8988T (cell line): Measurements from ENCODE around the gene MMP25.
"Not testable (repeated sequence)": the region's sequence is repeated elsewhere in the genome, so short reads cannot be mapped to it uniquely, and the experiment has no call there.

Source experiments
- DNase-seq: peaks from one replicate; pipeline ENCODE4 v3.0.0; 2011

The MMP25 gene

GRCh38 chr16:3056336-3057180, 10.2 kb downstream of the MMP25 start:
- no peak for DNase-seq

- DNase-seq, result no peak
Observed at GRCh38 chr16:3057181-3058138, 11.1 kb downstream of the MMP25 start.

- DNase-seq, result no peak
Observed at GRCh38 chr16:3058139-3059030, 12.0 kb downstream of the MMP25 start.

- DNase-seq, result peak; percentile 76
Observed at GRCh38 chr16:3059041-3059722, 12.8 kb downstream of the MMP25 start.

GRCh38 chr16:3059723-3060242, 13.4 kb downstream of the MMP25 start:
- DNase-seq, result no peak

- DNase-seq, result no peak
Observed at GRCh38 chr16:3060339-3061127, 14.2 kb downstream of the MMP25 start.

GRCh38 chr16:3062553-3062952, 16.2 kb downstream of the MMP25 start:
- DNase-seq, result no peak

- no peak for DNase-seq
Observed at GRCh38 chr16:3063625-3064386, 17.4 kb downstream of the MMP25 start.

GRCh38 chr16:3065069-3065741, 18.8 kb downstream of the MMP25 start, which contains the start of gene IL32:
Gene IL32, plus strand, starts transcription at chr16:3065640. Its CDS starts 172 bp downstream, at chr16:3065812.
- peak; percentile 80 for DNase-seq

- DNase-seq, result no peak
Observed at GRCh38 chr16:3065742-3066439, 19.5 kb downstream of the MMP25 start.

- no peak for DNase-seq
Observed at GRCh38 chr16:3066440-3066748, 20.0 kb downstream of the MMP25 start.

GRCh38 chr16:3068487-3068886, 22.1 kb downstream of the MMP25 start:
- DNase-seq, result no peak

GRCh38 chr16:3069146-3069545, 22.8 kb downstream of the MMP25 start:
- DNase-seq, result not testable (repeated sequence)

- DNase-seq, result no peak
Observed at GRCh38 chr16:3070608-3071111, 24.3 kb downstream of the MMP25 start.

- no peak for DNase-seq
Observed at GRCh38 chr16:3071655-3072054, 25.3 kb downstream of the MMP25 start.

GRCh38 chr16:3072148-3072547, 25.8 kb downstream of the MMP25 start:
- DNase-seq, result not testable (repeated sequence)

- DNase-seq, result not testable (repeated sequence)
Observed at GRCh38 chr16:3072576-3073263, 26.4 kb downstream of the MMP25 start.

- DNase-seq, result no peak
Observed at GRCh38 chr16:3073448-3073847, 27.1 kb downstream of the MMP25 start.
